ENCODE results near the gene MIOX.

GRCh38 chr22:50502628-50503474 is 16.2 kb downstream of the MIOX start:
- TF ChIP-seq CTCF (IDR thresholded peaks at IDR 0.05): no peak
- TF ChIP-seq POLR2A (IDR thresholded peaks at IDR 0.05): no peak
